K562 (cell line): ENCODE data around the gene ARHGAP15. TPM values are rescaled to one million over a fixed set of nuclear protein-coding genes. Genes with fewer than 3 reads are reported as not detected.

Source experiments
- ATAC-seq: fragments of 200-7000 bp; cut with Tn5 transposase; 3 replicates; pipeline ENCODE4 v1.9.1; 2020; ENCODE audit warnings: moderate library complexity
- BruUV-seq: library from RNA; stranded (reverse); fragments of 400-500 nt; replicated peaks from 2 replicates; lab custom pipeline; 2021; lab: Mats Ljungman, UMichigan
- CTCF ChIA-PET: fragments of 300-600 bp; formaldehyde crosslinking; extraction: SDS; loops from one replicate; lab custom pipeline; 2021; ENCODE audit warnings: low intra/inter-chr PET ratio; lab: Yijun Ruan, JAX
- POLR2A ChIA-PET: fragments of 300-600, 350-650 bp; sonication (Branson Sonifier 250); formaldehyde crosslinking; extraction: SDS; loops from one replicate; lab custom pipeline; 2021; ENCODE audit warnings: antibody characterized with exemption, inconsistent platforms; lab: Yijun Ruan, JAX
- DNase-seq, 4 experiments: peaks; one replicate each; pipeline versions ENCODE4 v3.0.0 to v3.0.0-alpha.2; 2011 to 2018; ENCODE audit warnings: low spot score in 3 of 4, mixed read lengths in 3 of 4; ENCODE audit errors: extremely low read depth in 1 of 4
- FAIRE-seq: peaks from 2 replicates; lab custom pipeline; 2011; peaks lifted over from hg19 to GRCh38; lab: Jason Lieb, UNC
- H2AFZ ChIP-seq: 2 replicates; pipeline ENCODE4 v1.6.0; 2011; ENCODE audit warnings: low read depth, low read length, control low read depth, inconsistent platforms
- H3K27ac ChIP-seq: fragments of 200-600 bp; 3 replicates; pipeline ENCODE4 v1.8.0; 2011; ENCODE audit warnings: low read depth, mild to moderate bottlenecking, control low read depth, inconsistent platforms, low read length, moderate library complexity, mixed read lengths; ENCODE audit errors: extremely low read depth
- H3K27me3 ChIP-seq, 2 experiments: fragments of 300-600 bp in 1 of 2; 2 replicates in 1 of 2; 3 replicates in 1 of 2; pipeline versions ENCODE4 v1.6.0 to v1.8.0; 2011; ENCODE audit warnings: inconsistent platforms in 2 of 2, low read length in 2 of 2, mild to moderate bottlenecking in 1 of 2, mixed read lengths in 1 of 2, moderate library complexity in 1 of 2; ENCODE audit not compliant: control insufficient read depth in 2 of 2, insufficient read depth in 2 of 2
- H3K36me3 ChIP-seq: fragments of 300-600 bp; 3 replicates; pipeline ENCODE4 v1.8.0; 2011; ENCODE audit warnings: mild to moderate bottlenecking, low read length, inconsistent platforms; ENCODE audit not compliant: control insufficient read depth, insufficient read depth
- H3K4me1 ChIP-seq, 2 experiments: fragments of 200-600 bp in 1 of 2; replicated peaks in 1 of 2; 2 replicates in 1 of 2; 3 replicates in 1 of 2; pipeline versions ENCODE4 v1.5.1 to v1.8.0; 2011; ENCODE audit warnings: inconsistent platforms in 2 of 2, low read length in 2 of 2, mild to moderate bottlenecking in 1 of 2, mixed read lengths in 1 of 2, moderate library complexity in 1 of 2; ENCODE audit not compliant: control insufficient read depth in 2 of 2, insufficient read depth in 2 of 2
- H3K4me2 ChIP-seq: 2 replicates; pipeline ENCODE4 v1.6.1; 2011; ENCODE audit warnings: low read length, control low read depth, inconsistent platforms, mixed read lengths; ENCODE audit not compliant: insufficient read depth
- H3K4me3 ChIP-seq: fragments of 200-600 bp; sonication (generic), shearing (Covaris generic); 2 replicates; pipeline ENCODE4 v1.5.1; 2016; ENCODE audit warnings: control low read depth, inconsistent platforms
- H3K79me2 ChIP-seq: fragments of 200-600 bp; 3 replicates; pipeline ENCODE4 v1.8.0; 2011; ENCODE audit warnings: low read length, inconsistent platforms; ENCODE audit not compliant: control insufficient read depth, insufficient read depth
- H3K9ac ChIP-seq, 2 experiments: 2 replicates each; pipeline versions ENCODE4 v1.6.0 to v1.6.1; 2011; ENCODE audit warnings: low read depth in 2 of 2, low read length in 2 of 2, control low read depth in 1 of 2, inconsistent platforms in 1 of 2, mild to moderate bottlenecking in 1 of 2, mixed read lengths in 1 of 2; ENCODE audit not compliant: insufficient read depth in 1 of 2
- H3K9me1 ChIP-seq: one replicate; pipeline ENCODE4 v1.6.0; 2011; ENCODE audit warnings: inconsistent platforms, mild to moderate bottlenecking, low read length, moderate library complexity; ENCODE audit not compliant: control insufficient read depth, insufficient read depth
- H3K9me3 ChIP-seq: replicated peaks from 2 replicates; pipeline ENCODE4 v1.5.1; 2011; ENCODE audit warnings: low read depth, low read length, inconsistent platforms; ENCODE audit not compliant: control insufficient read depth, insufficient read depth
- H4K20me1 ChIP-seq: replicated peaks from 2 replicates; pipeline ENCODE4 v1.6.1; 2011; ENCODE audit warnings: low read length, inconsistent platforms, mixed read lengths; ENCODE audit not compliant: control insufficient read depth, insufficient read depth
- FOXO4 ChIP-seq: fragments of 450-650 bp; formaldehyde crosslinking; IDR thresholded peaks from 2 replicates; pipeline ENCODE4 v1.4.0; 2020; ENCODE audit warnings: mild to moderate bottlenecking, moderate library complexity
- HNRNPK ChIP-seq: fragments of 200-400 bp; formaldehyde crosslinking; IDR thresholded peaks from one replicate; pipeline ENCODE4 v1.6.1; 2018; ENCODE audit warnings: mild to moderate bottlenecking, low read depth, low read length; ENCODE audit not compliant: poor library complexity, severe bottlenecking
- NFIX ChIP-seq: fragments of 250-450 bp; sonication (Bioruptor Pico); IDR thresholded peaks from 2 replicates; pipeline ENCODE4 v1.4.0; 2020; ENCODE audit warnings: low read depth, mild to moderate bottlenecking, moderate library complexity
- RAD51 ChIP-seq: fragments of 450-650 bp; IDR thresholded peaks from 2 replicates; pipeline ENCODE4 v1.7.1; 2016; ENCODE audit warnings: low read depth, mild to moderate bottlenecking, borderline replicate concordance
- WGBS: fragments of 100-300 bp; shearing (Covaris generic); methylation state at CpG from one replicate; pipeline ENCODE4 v1.1.6; 2016; ENCODE audit warnings: low coverage, mixed read lengths; ENCODE audit not compliant: insufficient coverage; ENCODE audit errors: missing lambda C conversion rate; 5-methylcytosine and 5-hydroxymethylcytosine counted together
- in situ Hi-C: fragments of 300-500 bp; cut with MboI; formaldehyde crosslinking; loops from 4 replicates; pipeline ENCODE4 v1.15.0; 2018; ENCODE audit warnings: inconsistent platforms, mixed read lengths
- intact Hi-C: fragments of 100-400 bp; cut with micrococcal nuclease; formaldehyde crosslinking; loops from 2 replicates; pipeline ENCODE4 v1.14.2; 2022
- polyA plus RNA-seq, 8 experiments: library from polyadenylated mRNA; depleted of rRNA in 4 of 8; stranded (reverse) in 5 of 8; unstranded in 3 of 8; fragments of >200 nt; fragmentation: Nextera tagmentation in 2 of 8; fragmentation: Illumina TruSeq in 1 of 8; extraction: Ambion mirVana in 2 of 8; extraction: Trizol in 1 of 8; gene quantifications; 2 replicates each; pipeline versions ENCODE4 v1.2.1 to v1.2.3, GENCODE V29; 2011 to 2014; ENCODE audit warnings: inconsistent platforms in 1 of 8, missing spikeins in 1 of 8
- total RNA-seq, 7 experiments: library from RNA; depleted of rRNA in 6 of 7; stranded (reverse); fragments of >200 nt in 6 of 7; fragmentation: Illumina TruSeq in 2 of 7; extraction: Trizol in 2 of 7; gene quantifications; 2 replicates each; pipeline versions ENCODE4 v1.2.1 to v1.2.3, GENCODE V29; 2011 to 2021; ENCODE audit warnings: low replicate concordance in 1 of 7
- TF ChIP-seq, protein P1 (sequence below): fragments of 250-450 bp; sonication (Bioruptor Pico); IDR thresholded peaks from 2 replicates; pipeline ENCODE4 v1.8.0; 2021; ENCODE audit warnings: mild to moderate bottlenecking, moderate library complexity

Gene ARHGAP15
- total and polyA plus RNA-seq, 9 of the 15 experiments (the other 6 are each of a cell fraction or from before 2014, with no cell fraction given): 1.5 to 17.9 (median 7.9) TPM

- TF ChIP-seq, protein P1, sequence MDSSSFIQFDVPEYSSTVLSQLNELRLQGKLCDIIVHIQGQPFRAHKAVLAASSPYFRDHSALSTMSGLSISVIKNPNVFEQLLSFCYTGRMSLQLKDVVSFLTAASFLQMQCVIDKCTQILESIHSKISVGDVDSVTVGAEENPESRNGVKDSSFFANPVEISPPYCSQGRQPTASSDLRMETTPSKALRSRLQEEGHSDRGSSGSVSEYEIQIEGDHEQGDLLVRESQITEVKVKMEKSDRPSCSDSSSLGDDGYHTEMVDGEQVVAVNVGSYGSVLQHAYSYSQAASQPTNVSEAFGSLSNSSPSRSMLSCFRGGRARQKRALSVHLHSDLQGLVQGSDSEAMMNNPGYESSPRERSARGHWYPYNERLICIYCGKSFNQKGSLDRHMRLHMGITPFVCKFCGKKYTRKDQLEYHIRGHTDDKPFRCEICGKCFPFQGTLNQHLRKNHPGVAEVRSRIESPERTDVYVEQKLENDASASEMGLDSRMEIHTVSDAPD (CRISPR knock-in tag): no peak
Observed at GRCh38 chr2:143480601-143481236, 351.5 kb downstream of the ARHGAP15 start (continued).

DNA sequence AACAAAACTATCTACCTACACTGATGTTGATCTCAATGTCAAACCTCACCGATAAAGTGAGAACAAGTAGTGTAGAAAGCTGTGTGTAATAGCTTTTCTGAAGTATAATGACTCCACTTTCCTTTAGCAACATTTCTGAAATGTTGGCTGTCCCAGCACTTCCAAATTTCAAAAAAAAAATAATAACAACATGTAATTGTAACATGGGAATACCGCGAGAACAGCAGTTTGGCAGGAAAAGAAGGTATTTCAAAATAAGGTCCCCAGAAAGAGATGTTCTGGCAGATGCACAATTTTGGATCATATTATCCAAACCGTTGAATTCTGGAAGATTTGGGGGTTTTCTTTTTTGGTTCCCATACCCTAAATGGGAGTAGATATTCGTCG is 352.0 kb downstream of the ARHGAP15 start:
- H3K27me3 ChIP-seq: no peaks in the 10 kb centered on the region
- TF ChIP-seq NFIX (CRISPR knock-in tag): no peak
- no peak for TF ChIP-seq RAD51
- TF ChIP-seq FOXO4 (CRISPR knock-in tag): no peak
- TF ChIP-seq HNRNPK: no peak
- no peaks in the 10 kb centered on the region for H3K9me1 ChIP-seq
- H3K4me3 ChIP-seq: no peak overlapping the region
- H3K36me3 ChIP-seq: no peaks in the 10 kb centered on the region
- ATAC-seq (no peak), FAIRE-seq (no peak), DNase-seq (no peak)
- no peak overlapping the region for H3K9ac ChIP-seq
- no peaks in the 10 kb centered on the region for H3K4me1 ChIP-seq
- ChIA-PET CTCF (no interaction called here), POLR2A (no interaction called here)
- no peaks in the 10 kb centered on the region for H4K20me1 ChIP-seq
- H3K27ac ChIP-seq: no peak overlapping the region
- H3K4me2 ChIP-seq: no peak overlapping the region
- BruUV-seq: no TSS peak
- peak overlapping the region; percentile 2; the same call in 1 of the 2 replicates for H2AFZ ChIP-seq
- intact Hi-C loops (no loop called here), in situ Hi-C loops (no loop called here)
- no peaks in the 10 kb centered on the region for H3K79me2 ChIP-seq
- H3K9me3 ChIP-seq: no peaks in the 10 kb centered on the region
- WGBS: 5% methylated on average over 6 of the region's 6 CpGs
